ENCODE measurements around the gene RALGAPA2. TPM values are rescaled to one million over a fixed set of nuclear protein-coding genes. Genes with fewer than 3 reads are reported as not detected.

The RALGAPA2 gene
- total RNA-seq, 1 experiment from 2014 or later, result 9.8 TPM

- Histone ChIP-seq H3K9me3 (ENCODE audit: low read length) (no peaks in the 10 kb centered on the region), H3K4me1 (ENCODE audit: insufficient read depth, low read length) (no peaks in the 10 kb centered on the region), H3K4me2 (ENCODE audit: low read length) (no peak overlapping the region), H3K4me3 (ENCODE audit: low read length) (no peak overlapping the region), H3K9ac (ENCODE audit: low read length) (no peak overlapping the region), H3F3A (ENCODE audit: low read length, unreplicated experiment) (no peaks in the 10 kb centered on the region), H3K36me3 (ENCODE audit: low read depth, low read length) (no peaks in the 10 kb centered on the region), H3K9me2 (replicated peaks; ENCODE audit: low read length) (no peaks in the 10 kb centered on the region), H4K20me1 (ENCODE audit: low read length) (no peaks in the 10 kb centered on the region), H2AFZ (ENCODE audit: low read length) (no peak overlapping the region), H3K27ac (ENCODE audit: low read length) (no peak overlapping the region), H3K79me2 (ENCODE audit: low read length) (no peaks in the 10 kb centered on the region), H3K27me3 (ENCODE audit: low read length) (no peaks in the 10 kb centered on the region)
- no TSS peak for BruUV-seq (replicated peaks)
- no peak for ATAC-seq
- TF ChIP-seq CTCF (conservative IDR thresholded peaks at IDR 0.05; ENCODE audit: low read depth, low read length) (no peak), EZH2 (IDR thresholded peaks at IDR 0.05; ENCODE audit: low read length, unreplicated experiment) (no peak), EZH2phosphoT487 (IDR thresholded peaks at IDR 0.05; ENCODE audit: borderline replicate concordance, low read length) (no peak)
- CTCF ChIA-PET, result no interaction called here
- POLR2A ChIA-PET (ENCODE audit: unreplicated experiment), result no interaction called here
- no peak for DNase-seq
- intact Hi-C loops (cut with micrococcal nuclease), result no loop called here
Observed at GRCh38 chr20:20426655-20426907, 285.9 kb downstream of the RALGAPA2 start.

GRCh38 chr20:20425823-20426654, 286.4 kb downstream of the RALGAPA2 start:
- Histone ChIP-seq H3K4me3 (ENCODE audit: low read length) (no peak overlapping the region), H3K4me2 (ENCODE audit: low read length) (no peak overlapping the region), H3K9me2 (replicated peaks; ENCODE audit: low read length) (no peaks in the 10 kb centered on the region), H3F3A (ENCODE audit: low read length, unreplicated experiment) (no peaks in the 10 kb centered on the region), H3K9ac (ENCODE audit: low read length) (no peak overlapping the region), H3K4me1 (ENCODE audit: insufficient read depth, low read length) (no peaks in the 10 kb centered on the region), H3K27me3 (ENCODE audit: low read length) (no peaks in the 10 kb centered on the region), H4K20me1 (ENCODE audit: low read length) (no peaks in the 10 kb centered on the region), H3K9me3 (ENCODE audit: low read length) (no peaks in the 10 kb centered on the region), H3K27ac (ENCODE audit: low read length) (no peak overlapping the region), H3K79me2 (ENCODE audit: low read length) (no peaks in the 10 kb centered on the region), H2AFZ (ENCODE audit: low read length) (no peak overlapping the region), H3K36me3 (ENCODE audit: low read depth, low read length) (no peaks in the 10 kb centered on the region)
- TF ChIP-seq CTCF (conservative IDR thresholded peaks at IDR 0.05; ENCODE audit: low read depth, low read length), result no peak
- no TSS peak for BruUV-seq (replicated peaks)
- POLR2A ChIA-PET (ENCODE audit: unreplicated experiment), result no interaction called here
- no peak for DNase-seq
- CTCF ChIA-PET, result no interaction called here
- intact Hi-C loops (cut with micrococcal nuclease), result no loop called here
- no peak for ATAC-seq

- H3F3A ChIP-seq (ENCODE audit: low read length, unreplicated experiment), result no peaks in the 10 kb centered on the region
- no peaks in the 10 kb centered on the region for H3K9me3 ChIP-seq (ENCODE audit: low read length)
- no peaks in the 10 kb centered on the region for H3K9me2 ChIP-seq (replicated peaks; ENCODE audit: low read length)
- no peak overlapping the region for H3K4me2 ChIP-seq (ENCODE audit: low read length)
- H3K79me2 ChIP-seq (ENCODE audit: low read length), result no peaks in the 10 kb centered on the region
- H3K4me1 ChIP-seq (ENCODE audit: insufficient read depth, low read length), result no peaks in the 10 kb centered on the region
- intact Hi-C loops (cut with micrococcal nuclease), result no loop called here
- no peak for TF ChIP-seq EZH2phosphoT487 (IDR thresholded peaks at IDR 0.05; ENCODE audit: borderline replicate concordance, low read length)
- no peak for TF ChIP-seq EZH2 (IDR thresholded peaks at IDR 0.05; ENCODE audit: low read length, unreplicated experiment)
- TF ChIP-seq CTCF (conservative IDR thresholded peaks at IDR 0.05; ENCODE audit: low read depth, low read length), result no peak
- H4K20me1 ChIP-seq (ENCODE audit: low read length), result no peaks in the 10 kb centered on the region
- CTCF ChIA-PET, result no interaction called here
- no peak for ATAC-seq
- no peak overlapping the region for H3K9ac ChIP-seq (ENCODE audit: low read length)
- BruUV-seq (replicated peaks), result no TSS peak
- H3K27me3 ChIP-seq (ENCODE audit: low read length), result no peaks in the 10 kb centered on the region
- POLR2A ChIA-PET (ENCODE audit: unreplicated experiment), result no interaction called here
- no peak overlapping the region for H2AFZ ChIP-seq (ENCODE audit: low read length)
- no peak for DNase-seq
- no peak overlapping the region for H3K27ac ChIP-seq (ENCODE audit: low read length)
- H3K4me3 ChIP-seq (ENCODE audit: low read length), result no peak overlapping the region
- no peaks in the 10 kb centered on the region for H3K36me3 ChIP-seq (ENCODE audit: low read depth, low read length)
Observed at GRCh38 chr20:20423117-20423516, 289.3 kb downstream of the RALGAPA2 start.
